ENCODE measurements around the gene UNC5C.

GRCh38 chr4:95590615-95591014, 41.8 kb upstream of the UNC5C start:
- TF ChIP-seq, protein P1, sequence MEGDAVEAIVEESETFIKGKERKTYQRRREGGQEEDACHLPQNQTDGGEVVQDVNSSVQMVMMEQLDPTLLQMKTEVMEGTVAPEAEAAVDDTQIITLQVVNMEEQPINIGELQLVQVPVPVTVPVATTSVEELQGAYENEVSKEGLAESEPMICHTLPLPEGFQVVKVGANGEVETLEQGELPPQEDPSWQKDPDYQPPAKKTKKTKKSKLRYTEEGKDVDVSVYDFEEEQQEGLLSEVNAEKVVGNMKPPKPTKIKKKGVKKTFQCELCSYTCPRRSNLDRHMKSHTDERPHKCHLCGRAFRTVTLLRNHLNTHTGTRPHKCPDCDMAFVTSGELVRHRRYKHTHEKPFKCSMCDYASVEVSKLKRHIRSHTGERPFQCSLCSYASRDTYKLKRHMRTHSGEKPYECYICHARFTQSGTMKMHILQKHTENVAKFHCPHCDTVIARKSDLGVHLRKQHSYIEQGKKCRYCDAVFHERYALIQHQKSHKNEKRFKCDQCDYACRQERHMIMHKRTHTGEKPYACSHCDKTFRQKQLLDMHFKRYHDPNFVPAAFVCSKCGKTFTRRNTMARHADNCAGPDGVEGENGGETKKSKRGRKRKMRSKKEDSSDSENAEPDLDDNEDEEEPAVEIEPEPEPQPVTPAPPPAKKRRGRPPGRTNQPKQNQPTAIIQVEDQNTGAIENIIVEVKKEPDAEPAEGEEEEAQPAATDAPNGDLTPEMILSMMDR (IDR thresholded peaks at IDR 0.05), result no peak
- TF ChIP-seq POLR2A (IDR thresholded peaks at IDR 0.05), result no peak

Measured in uterus (tissue), 2 donors.